ENCODE measurements around the gene TMEM238.

Gene TMEM238

DNA sequence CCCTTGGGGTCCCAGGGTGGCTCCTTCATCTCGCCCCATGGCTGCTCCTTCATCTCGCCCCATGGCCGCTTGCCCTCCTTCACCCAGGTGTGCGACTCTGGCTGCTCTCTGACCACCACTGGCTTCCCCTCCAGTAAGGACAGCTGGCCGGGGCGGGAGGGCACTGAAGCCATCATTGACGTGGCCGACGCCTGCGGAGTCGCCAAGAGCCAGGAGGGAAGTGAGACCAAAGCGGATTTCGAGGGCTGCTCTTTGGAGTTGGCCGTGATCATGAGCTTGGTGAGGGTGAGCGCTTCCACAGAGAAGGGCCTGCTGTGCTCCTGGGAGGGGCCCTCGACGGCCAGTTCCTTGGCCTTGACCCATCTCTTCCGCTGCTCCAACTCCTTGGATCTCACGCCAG, 25.6 kb downstream of the TMEM238 start:
- DNase-seq (ENCODE audit: low spot score): no peak

GRCh38 chr19:55355213-55355821, 28.8 kb downstream of the TMEM238 start:
- DNase-seq (ENCODE audit: low spot score): no peak

DNA sequence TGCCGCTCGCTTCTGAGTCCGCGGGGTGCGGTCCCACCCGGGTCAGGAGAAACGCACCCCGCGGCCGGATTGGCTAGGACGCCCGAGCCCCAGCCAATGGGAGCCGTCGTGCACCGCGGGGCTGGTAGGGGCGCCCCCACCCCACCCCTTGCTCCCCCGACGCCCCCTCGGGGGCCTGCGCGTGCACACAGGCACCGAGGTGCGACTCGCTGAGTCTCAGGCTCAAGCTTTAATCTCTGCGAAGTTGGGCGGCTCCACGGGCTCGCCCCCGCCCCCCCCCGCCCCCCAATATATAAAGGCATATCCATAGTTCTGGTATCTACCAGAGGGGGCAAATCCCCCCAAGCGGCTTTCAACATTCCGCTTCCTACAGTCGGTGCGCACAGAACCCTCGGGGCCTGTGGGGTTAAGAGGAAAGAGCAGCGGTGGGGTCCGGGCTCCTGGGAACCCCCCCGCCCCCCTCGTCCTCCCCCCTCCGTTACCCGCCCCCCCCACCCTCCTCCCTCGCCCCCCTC, 29.3 kb downstream of the TMEM238 start, which contains the start of gene COX6B2:
COX6B2 (minus strand) TSS at position 22 of the 515 bp plus-strand sequence. CDS start 198 bp downstream, outside the sequence.
- DNase-seq (ENCODE audit: low spot score): no peak

DNA sequence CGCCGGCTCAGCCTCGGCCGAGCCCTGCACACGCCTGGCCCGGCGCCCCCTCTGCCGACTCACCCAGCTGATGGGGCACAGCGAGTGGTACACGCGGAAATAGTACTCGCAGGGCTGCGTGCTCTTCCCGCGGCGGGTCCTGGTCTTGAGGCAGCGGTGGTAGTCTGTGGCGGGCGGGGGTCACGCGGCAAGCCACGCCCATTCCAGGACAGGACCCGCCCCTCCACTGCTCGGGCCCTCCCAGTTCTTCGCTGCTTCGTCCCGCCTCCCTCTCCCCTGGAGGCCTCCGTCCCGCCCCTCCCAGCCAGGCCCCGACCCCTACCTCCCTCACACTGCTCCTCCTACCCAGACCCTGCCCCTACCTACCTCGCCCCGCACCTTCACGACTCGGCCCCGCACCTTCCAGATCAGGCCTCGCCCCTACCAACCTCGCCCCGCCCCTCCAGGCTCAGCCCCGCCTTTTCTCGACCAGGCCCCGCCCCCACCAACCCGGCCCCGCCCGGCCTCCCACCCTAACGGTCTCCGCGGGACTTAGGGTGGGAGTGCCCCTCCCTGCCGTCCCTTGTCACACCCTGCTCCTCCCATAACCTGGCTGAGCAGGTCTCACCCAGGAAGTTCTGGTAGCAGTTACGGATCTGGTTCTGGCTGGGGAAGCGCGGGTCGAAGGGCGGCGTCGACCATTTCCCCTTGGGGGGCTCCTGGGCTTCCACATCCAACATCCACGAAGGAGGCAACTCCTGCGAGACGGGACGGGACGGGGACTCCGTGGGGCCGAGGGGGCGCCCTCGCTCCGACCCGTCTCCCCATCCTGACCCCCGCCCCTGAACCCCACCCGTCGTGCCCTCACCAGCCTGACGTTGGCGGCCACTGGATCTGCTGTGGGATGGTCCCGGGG, 30.0 kb downstream of the TMEM238 start:
- peak; percentile 37 for DNase-seq (ENCODE audit: low spot score)

DNA sequence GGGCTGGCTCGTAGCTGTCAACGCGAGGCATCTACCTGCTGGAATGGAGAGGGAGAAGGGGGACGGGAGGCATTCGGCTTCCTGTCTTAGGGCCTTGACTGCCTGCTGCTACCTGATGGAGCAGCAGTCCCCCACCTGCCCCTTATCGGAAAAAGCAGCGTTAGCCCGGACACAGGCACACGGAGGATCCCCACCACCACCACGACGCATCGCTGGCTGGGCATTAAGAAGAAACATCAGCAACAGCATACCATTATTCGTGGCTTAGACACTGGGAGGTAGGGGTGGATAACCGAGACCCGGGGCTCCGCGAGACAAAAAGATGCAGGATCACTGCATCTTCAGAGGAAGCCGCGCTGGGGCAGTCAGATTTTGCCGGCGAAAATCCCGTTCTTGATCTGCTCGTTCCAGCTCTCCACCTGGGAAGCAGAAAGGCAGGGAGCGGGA, 30.7 kb downstream of the TMEM238 start:
- no peak for DNase-seq (ENCODE audit: low spot score)

DNA sequence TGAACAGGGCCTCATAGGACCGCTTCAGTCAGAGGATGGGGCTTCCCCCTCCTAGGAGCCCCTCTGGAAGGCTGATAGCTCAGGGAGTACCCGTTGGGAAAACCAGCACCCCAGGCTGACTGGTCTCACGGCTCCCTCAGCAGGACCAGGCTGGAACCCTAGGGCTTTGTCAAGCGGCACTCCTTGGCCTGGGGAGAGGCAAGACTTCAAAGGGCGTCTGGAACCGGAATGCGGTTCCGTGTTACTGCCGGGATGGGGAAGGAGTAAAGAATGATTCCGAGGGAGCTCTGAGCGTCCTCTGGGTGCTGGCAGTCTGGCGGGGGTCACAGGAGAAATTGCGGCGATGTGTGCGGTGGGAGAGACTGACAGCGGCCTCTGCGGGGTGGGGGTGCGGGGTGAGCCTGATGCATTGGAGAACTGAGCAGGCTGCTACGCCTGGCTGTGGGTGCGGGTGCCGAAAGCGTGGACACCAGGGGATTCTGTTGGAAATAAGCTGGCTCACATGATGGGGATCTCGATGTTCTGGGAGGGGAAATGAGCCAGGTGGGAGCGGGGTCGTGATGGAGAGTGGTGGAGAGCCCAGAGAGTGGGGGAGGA, 31.4 kb downstream of the TMEM238 start:
- DNase-seq (ENCODE audit: low spot score): no peak

DNA sequence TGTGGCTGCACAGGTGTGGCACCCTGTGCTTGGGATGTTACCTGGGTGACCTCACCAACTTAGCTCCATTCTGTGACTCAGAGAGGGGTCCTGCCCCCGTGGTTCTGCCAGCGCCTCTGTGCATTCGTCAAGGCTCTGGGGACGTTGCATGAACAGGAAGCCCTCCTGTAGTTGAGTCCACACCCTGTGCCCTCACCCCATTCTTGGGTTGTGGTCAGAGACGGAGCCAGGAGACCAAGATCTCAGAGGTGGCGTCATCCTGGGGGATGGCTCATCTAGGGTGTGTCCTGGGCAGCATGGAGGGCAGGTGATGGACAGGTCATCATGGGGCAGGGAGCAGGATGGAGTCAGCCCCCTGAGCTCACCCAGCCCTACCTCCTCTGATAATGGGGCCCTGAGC, 32.1 kb downstream of the TMEM238 start:
- no peak for DNase-seq (ENCODE audit: low spot score)

GRCh38 chr19:55350620-55351315, 33.3 kb downstream of the TMEM238 start:
- DNase-seq (ENCODE audit: low spot score): no peak

GRCh38 chr19:55348317-55349034, 35.6 kb downstream of the TMEM238 start:
- DNase-seq (ENCODE audit: low spot score): no peak

DNA sequence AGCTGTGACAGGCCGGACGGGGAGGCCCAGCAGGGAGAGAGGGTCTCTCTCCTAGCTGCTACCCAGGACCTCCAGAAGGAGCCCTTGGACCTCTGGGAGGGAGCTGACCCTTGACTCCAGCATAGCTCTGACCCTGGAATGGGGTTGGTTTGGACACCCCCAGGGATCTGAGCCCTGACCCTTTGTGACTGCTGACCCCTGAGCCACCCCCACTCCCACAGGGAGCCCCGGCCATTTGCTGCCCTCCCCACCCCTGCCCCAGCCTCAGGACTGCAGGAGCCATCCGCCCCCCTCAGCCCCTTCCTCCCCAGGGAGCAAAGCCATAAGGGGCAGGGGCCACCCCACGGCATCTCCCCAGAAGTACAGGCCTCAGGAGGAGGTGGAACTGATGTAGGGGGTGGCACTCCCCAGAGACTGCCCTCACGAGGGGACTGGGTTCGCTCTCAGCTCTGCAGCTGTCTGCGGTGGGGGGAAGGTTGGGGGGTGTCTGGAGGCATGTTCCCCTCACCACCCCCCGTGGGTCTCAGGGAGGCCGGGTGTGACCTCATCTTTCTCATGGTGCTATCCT, 36.6 kb downstream of the TMEM238 start:
- no peak for DNase-seq (ENCODE audit: low spot score)

- no peak for DNase-seq (ENCODE audit: low spot score)
These were observed 37.2 kb downstream of the TMEM238 start for GRCh38 chr19:55346725-55347441.

DNA sequence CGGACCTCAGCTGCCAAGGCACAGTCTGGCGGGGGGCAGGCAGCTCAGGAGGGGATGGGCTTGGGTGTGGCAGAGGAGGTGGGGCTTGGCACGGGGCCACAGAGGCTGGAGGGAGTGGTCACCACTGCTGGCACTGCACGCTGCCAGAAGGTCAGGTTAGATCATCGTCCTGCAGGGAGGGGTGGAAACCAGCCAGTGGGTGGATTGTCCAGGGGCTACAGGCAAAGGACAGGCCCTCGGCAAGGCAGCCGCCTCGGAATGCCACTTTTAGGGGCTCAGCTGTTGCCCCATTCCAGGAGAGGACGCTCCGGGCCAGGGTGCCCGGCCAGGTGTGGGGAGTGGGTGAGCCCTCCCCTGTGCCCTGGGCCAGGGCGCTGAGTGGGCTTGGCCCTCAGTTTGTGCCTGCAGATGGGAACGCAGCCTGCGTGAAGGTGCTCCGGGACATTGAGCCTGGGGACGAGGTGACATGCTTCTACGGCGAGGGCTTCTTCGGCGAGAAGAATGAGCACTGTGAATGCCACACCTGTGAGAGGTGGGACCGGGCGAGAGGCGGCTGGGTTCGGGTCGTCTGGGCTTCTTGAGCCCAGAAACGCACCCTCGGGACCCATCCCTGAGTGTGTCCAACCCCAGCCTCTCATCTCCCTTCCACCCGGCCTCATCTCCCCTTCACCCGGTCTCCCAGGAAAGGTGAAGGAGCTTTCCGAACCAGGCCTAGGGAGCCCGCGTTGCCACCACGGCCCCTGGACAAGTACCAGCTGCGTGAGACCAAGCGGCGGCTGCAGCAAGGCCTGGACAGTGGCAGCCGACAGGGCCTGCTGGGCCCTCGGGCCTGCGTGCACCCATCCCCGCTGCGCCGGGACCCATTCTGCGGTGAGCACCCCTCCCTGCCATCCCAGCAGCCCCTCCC, 38.0 kb downstream of the TMEM238 start:
- DNase-seq (ENCODE audit: low spot score): no peak

DNA sequence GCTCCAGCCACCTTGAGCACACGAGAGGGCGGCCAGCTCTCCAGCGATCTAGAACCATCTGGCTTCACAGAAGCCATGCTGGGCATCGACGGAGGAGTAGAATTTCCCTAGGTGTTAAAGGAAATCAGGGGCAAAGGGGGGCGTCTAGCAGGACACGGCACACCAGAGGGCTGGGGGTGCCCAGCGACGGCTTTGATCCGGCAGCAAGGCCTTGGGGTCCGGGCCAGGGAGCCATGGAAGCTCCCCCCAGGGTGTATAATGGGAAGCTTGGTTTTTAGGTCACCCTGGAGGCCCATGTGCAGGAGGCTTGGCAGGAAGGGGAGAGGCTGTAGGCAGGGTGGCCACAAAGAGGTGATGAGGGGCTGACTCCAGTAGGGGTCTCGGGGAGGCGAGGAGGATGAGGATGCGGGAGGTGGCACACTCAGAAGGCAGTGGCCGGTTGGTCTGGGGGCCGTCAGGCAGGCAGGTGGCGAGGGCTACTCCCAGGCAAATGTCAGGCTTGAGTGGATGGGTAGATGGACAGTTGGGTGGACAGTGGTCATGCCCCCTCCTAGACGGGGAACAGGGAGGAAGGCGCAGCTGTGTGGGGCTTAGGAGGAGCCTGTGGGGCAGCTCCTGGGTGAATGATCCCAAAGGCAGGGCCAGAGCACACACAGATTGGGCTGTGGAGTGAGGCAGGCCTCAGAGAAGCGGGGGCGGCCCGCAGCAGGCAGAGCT, 38.8 kb downstream of the TMEM238 start:
- no peak for DNase-seq (ENCODE audit: low spot score)

GRCh38 chr19:55344444-55344843, 39.6 kb downstream of the TMEM238 start:
- no peak for DNase-seq (ENCODE audit: low spot score)

- no peak for DNase-seq (ENCODE audit: low spot score)
These were observed 42.2 kb downstream of the TMEM238 start for GRCh38 chr19:55341595-55342531.

GRCh38 chr19:55341171-55341588, 42.9 kb downstream of the TMEM238 start:
- peak; percentile 38 for DNase-seq (ENCODE audit: low spot score)

GRCh38 chr19:55340784-55341147, 43.3 kb downstream of the TMEM238 start:
- DNase-seq (ENCODE audit: low spot score): no peak
